Activated CD8-positive, alpha-beta memory T cell treated with anti-CD3 and anti-CD28 coated beads, Interleukin-2, amount 50 U/mL, for 1 hour (primary cell): ENCODE results near the gene TAF11.
"Not testable (repeated sequence)": the region's sequence is repeated elsewhere in the genome, so short reads cannot be mapped to it uniquely, and the experiment has no call there.

Source experiments
- DNase-seq: peaks from one replicate; pipeline ENCODE4 v3.0.0-alpha.2; 2020; ENCODE audit errors: extremely low read depth

Gene TAF11, protein sequence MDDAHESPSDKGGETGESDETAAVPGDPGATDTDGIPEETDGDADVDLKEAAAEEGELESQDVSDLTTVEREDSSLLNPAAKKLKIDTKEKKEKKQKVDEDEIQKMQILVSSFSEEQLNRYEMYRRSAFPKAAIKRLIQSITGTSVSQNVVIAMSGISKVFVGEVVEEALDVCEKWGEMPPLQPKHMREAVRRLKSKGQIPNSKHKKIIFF

DNA sequence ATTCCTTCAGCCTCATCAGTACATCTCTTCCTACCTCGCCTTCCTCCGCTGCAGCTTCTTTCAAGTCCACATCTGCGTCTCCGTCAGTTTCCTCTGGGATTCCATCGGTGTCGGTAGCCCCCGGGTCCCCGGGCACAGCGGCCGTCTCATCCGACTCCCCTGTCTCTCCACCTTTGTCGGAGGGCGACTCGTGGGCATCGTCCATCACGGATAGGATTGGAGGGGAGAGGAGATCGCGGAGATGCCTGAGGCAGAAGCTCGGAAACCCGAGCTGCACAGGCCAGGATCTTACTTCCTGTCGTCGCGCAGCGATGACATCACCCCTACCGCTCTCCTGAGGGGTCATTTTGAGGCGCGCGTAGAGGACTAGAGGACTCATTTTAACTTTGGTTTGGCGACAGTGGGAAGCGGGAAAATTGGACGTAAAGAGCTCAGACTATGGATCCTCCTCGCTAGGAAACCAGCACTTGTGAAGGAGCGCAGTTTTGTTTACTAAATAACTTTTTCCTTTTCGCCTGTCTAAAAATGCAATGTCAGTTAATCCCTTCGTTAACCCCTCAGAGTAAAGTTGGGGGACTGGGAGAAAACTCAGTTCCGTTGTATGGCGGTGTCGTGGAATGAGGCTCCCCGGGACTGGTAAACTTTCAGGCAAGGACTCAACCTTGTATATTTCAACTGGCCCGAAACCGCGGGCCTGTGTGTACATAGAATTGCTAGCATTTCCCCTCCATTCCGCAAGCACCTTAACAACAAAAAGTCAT, at the start of gene TAF11:
Gene TAF11, minus strand, starts transcription at position 290 of the 761 bp plus-strand sequence. Its CDS starts 85 bp downstream, at position 205.
- DNase-seq, result peak; percentile 75

DNA sequence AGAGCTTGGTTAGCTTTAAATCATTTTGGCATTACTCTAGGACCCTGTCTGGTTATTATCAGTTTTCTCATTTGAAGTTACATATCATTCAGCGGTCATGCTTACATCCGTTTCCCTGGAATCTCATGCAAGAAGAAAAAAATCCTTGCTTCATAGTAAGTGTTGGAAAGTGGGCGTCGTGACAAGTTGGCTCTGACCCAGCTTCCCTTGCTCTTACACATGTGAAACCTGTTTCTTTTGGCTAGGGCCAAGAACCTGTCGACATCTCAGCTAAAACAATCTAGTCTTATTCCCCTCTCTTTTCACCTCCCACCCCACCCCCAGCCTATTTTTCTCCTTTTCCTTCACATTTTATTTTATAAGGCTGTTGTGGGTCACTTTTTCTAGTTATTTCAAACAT, 46.7 kb upstream of the TAF11 start:
- DNase-seq, result no peak

DNA sequence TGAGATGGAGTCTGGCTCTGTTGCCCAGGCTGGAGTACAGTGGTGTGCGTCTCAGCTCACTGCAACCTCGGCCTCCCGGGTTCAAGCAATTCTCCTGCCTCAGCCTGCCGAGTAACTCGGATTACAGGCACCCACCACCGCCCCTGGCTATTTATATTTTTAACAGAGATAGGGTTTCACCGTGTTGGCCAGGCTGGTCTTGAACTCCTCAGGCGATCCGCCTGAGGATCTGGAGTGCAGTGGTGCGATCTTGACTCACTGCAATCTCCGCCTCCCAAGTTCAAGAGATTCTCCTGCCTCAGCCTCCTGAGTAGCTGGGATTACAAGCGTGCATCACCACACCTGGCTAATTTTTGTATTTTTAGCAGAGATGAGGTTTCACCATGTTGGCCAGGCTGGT, 44.4 kb upstream of the TAF11 start:
- DNase-seq, result not testable (repeated sequence)

DNA sequence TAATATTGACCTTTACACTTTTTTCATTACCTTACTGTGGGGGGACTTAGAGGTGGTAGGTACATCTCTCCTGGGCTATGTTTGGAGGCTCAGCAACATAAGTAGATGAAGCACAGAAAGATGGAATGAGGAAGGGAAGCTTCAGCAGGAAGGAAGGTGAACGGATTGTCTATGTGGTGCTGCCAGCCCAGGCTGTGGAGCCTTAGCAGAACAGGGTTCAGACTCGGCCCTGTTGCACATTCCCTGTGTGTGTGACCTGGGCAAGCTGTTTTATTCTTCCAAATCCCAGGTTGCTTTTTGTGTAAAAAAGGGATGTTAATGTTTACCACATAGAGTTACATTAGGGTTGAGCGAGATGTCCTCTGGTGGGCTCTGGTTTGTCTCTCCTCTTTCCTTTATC, 42.4 kb upstream of the TAF11 start:
- no peak for DNase-seq

DNA sequence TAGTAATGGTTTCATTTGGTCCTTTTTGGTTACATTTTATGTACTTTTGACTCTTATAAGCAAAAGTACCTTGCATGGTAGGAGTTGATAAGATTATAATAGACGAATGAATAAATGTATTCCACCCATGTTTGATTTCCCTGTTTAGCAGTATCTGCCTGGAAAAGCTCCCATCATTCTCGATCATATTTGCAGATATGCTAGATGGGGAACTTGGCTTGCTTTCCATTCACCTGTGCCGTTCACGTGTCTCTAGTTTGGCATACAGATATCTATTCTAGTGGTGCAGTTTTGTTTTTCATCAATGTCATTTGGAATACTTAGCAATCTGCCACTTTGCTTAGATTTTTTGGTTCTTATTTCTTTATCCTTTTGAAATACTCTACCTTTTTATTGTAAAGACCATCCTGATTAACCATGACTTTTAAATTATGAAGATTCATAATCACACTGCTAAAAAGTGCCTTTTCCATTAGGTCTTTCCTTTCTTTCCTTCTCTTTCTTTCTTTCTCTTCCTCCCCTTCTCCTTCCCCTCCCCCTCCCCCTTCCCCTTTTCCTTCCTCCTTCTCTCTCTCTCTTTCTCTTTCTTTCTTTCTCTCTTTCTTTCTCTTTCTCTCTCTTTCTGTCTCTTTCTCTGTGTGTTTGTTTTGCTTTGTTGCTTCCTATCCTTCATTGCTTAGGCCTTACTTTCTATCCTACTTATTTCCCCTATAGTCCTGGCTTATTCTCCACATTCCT, 41.6 kb upstream of the TAF11 start:
- no peak for DNase-seq

DNA sequence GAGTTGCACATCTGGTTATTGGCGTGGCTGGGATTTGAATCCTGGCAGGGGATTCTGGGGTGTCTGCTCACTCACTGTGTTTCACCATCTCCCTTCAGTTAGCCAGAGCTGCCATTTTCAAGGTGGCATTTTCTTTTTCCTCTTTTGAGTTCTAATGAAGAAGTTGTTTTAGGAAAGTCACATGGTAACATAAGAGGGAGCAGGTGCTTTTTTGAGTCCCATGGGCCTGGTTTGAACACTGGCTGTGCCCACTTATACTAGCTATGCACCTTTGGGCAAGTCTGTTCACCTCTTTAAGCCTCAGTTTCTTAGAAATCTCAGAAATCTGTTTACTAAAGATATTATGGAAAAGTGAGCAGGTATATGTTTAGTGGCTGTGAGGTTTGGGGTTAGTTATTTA, 40.9 kb upstream of the TAF11 start:
- DNase-seq, result no peak

DNA sequence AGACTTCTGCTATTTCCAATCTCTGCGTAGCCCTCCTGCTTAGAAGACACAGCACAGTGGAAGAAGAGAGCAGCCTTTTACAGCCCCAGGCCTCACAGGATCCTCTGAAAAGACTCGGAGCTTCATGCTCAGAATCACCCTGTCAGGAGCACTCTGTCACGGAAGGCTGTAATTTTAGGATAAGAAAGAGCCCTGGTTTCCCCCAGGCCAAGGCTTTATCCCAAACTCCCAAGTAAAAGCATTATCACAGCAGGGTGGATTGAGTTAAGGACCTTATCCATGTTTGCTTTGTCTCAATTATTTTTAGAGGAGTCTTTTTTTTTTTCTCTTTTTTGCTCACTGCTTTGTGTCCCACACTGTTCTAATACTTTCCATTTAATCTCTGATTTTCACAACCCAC, 40.4 kb upstream of the TAF11 start:
- no peak for DNase-seq

DNA sequence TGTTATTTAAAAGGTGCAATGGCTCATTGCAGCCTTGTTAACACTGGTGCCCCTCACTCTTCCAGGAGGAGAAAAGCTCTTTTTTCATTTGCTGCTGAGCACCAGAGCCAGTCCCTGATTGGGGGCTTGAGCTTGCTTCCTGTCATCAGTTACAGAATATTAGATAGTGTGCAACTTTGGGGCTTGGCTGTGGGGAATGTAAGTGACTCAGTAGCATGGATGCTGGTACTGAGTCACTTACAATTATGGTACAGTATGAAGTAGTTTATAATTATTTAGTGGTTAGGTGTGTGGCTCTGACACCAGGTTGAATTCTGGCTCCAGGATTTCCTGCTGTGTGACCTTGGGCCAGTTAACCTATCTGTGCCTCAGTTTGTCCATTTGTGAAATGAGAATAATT, 38.8 kb upstream of the TAF11 start:
- no peak for DNase-seq

DNA sequence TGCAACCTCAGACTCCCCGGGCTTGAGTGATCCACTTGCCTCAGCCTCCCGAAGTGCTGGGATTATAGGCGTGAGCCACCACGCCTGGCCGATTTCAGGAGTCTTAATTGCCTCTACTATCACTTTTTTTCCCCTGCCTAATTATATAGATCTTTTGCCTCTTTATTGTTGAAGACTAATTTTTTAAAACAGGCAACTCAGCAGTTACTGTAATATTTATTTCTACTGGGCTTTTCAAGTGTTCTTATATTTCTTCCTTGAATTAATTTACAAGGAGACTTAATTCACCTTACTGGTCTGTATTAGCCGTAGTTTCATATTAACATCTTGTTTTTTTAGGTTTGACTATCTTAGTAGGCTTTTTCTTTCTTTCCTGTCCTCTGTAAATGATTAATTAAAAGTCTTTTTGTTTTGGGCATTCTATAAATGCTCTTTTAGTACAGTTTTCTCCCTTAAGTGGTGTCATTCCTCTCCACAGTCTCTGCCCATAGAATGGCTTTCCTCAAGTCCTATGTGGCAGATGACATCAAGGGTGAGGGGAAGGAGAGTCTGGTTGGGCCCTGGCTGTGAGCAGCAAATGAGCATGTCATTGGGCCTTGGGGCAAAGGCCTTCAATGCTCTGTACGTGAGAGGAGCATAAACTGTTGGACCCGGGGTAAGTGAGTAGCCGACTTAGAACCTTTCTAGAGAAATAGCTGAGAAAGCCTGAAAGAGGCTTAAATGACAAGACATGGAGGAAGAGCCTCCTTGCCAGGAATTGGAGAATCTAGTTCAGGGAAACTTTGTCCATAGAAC, 37.2 kb upstream of the TAF11 start:
- DNase-seq, result no peak

DNA sequence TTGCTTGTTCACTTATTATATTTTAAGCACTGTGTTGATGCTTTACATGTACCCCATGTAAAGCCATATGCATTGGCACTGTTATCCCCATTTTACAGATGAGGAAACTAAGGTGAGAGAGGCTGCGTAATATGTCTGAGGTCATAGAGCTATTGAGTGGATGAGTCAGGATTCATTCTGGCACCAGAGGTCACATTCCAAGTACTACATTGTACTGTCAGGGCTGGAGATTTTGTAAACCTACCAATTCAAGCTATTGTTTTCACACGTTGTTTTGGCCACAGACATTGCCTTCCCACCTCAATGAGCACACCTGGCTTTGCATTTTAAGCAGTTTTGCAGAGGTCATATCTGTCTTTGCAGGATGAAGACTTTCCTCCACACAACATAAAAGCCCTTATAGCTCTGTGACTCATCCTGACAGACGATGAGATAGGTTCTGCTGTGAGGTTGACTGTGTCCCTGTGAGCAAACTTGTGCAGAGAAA, 34.4 kb upstream of the TAF11 start:
- DNase-seq, result no peak

DNA sequence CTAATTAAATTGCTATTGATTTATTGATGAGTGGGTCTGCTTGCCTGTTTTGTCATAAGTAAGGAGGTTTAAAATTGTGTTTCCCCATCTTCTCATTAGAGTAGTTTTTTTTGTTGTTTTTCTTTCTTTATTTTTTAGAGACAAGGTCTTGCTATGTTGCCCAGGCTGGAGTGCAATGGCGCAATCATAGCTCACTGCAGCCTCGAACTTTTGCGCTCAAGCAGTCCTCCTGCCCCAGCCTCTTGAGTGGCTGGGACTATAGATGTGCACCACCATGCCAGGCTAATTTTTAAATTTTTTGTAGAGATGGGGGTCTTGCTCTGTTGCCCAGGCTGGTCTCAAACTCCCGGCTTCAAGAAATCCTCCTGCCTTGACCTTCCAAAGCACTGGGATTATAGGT, 32.3 kb upstream of the TAF11 start:
- DNase-seq, result no peak

DNA sequence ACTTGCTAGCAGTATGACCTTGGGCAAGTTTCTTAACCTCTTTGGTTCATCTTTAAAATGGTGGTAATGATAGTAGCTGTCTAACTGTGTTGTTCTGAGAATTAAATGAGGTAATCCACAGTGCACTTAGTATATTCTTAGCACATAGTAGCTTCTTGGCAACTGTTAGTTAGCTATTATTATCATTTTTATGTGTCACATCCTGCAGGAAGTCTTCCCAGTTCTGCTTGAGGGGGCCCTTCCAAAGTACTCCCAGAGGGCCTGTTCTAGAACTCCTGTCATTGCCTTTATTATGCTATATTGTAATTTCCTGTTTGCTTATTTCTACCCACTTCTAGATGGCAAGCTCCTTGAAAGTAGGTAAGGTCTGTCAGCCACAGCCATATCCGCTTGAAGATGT, 31.8 kb upstream of the TAF11 start:
- no peak for DNase-seq

DNA sequence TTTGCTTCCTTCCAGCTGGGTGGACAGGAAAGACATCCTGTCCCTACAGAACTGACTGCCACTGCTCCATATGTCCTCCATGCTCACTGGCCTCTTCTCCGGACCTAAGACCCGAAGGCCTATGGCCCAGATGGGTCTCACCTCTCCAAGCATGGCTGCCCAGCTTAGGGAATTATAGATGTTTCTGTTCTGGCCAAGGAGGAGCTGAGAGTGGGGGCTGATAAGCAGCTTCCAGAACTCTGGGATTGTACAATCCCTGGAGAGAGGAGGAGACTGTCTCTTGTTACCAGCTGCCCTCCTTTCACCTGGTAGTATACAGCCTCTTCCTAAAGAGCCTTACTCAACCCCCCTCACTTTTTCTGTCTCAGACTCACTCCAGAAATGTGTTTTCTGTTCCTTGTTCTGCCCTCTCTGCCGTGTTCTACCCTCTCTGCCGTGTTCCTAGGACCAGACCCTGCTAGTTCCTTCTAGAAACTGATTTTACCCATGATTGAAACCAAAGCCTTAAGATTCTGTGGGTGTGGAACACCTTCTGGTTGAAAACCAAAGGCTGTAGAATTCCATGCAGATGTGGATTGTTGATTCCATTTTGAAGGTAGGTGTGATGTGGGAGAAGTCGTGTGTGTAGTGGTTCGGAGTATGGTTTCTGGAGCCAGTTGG, 29.9 kb upstream of the TAF11 start:
- no peak for DNase-seq

DNA sequence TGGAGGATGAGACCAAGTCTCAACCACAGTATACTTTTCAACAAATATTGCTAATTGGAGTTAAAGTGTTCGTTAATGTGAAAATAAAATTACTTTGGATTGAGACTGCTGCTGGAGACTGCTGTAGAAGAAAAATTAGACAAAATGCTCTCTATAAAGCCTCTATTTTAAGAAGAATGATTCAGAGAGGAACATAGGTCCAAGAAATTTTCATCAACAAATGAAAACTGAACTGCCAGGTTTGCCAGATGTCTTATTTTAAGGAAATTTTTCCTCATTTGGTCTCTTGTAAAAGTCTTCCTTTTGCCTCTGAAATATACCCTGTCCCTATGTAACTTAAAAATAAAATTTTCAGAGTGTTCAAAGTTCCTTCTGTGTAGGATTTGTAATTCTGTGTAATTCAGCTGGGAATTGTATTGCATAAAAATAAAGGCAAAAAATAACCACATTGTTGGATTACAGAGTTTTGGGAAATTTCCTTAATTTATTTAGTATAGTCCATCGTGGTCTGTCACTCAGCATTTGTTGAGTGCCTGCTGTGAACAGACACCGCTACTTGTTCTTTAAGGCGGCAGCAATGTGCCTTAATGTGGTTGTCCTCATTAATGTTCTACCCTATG, 28.6 kb upstream of the TAF11 start:
- DNase-seq, result no peak

DNA sequence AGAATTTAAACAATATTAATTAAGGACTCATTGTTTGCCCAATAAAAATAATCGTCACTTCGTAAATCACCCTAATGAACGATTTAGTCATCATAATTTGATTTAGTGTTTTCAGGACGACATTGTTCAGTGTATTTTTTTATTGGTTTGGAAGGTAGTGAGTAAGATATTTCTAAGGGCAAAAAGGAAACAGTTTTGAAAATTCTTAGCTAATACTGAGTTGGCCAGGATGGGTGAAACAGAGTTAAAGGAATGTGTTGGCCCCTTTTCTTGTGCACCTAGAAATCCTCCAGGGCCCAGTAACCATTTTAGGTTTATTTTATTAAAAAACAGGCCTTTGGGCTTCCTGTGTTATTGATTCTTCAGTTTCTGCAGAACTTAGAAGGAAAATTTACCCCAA, 26.5 kb upstream of the TAF11 start:
- no peak for DNase-seq

DNA sequence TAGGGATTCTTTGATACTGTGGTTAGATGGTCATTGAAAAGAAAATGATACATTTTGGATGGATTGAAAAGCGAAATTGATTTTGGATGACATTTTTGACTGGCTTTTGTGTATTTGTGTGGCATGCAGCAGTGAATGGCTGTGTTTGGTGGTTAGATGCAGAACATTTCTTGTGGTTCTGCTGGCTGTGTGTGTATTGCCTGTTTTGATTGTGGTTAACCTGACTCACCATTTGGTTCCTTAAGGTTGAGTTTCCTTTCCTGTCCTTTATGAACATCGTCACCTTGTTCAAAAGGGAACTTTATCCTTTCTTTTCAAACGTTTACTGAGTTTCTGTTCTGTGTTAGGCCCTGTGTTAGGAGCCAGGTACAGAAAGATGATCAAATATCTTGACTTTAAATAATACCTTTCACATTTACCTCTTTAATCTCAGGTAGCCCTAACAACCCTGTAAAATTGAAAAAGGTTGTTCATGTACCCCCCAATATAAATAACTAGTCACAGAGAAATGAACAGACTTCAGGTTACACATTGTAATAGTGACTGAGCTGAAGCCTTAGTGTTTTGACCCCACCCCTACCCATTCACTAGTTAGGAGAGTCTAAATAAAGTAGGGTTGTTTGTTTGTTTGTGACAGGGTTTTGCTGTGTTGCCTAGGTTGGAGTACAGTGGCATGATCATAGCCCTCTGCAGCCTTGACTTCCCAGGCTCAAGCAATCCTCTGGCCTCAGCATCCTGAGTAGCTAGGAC, 25.0 kb upstream of the TAF11 start:
- DNase-seq, result peak; percentile 20

DNA sequence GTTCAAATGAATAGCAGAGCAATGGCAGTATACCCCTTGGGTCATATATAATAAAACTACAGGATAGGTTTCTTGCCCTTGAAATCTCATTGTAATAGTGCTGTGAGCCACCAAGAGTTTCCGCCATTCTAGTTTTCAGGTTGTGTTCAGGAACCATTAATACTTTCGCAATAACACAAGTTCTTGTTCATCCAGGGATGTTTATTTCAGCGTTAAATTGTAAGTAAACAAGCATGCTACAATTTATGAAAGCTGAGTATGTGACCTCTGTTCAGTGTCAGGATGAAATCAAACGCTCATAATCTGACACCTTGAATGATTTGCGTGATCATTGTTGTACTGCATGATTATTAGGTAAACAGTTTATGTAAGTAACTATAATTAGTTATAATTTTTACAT, 24.0 kb upstream of the TAF11 start:
- DNase-seq, result no peak

DNA sequence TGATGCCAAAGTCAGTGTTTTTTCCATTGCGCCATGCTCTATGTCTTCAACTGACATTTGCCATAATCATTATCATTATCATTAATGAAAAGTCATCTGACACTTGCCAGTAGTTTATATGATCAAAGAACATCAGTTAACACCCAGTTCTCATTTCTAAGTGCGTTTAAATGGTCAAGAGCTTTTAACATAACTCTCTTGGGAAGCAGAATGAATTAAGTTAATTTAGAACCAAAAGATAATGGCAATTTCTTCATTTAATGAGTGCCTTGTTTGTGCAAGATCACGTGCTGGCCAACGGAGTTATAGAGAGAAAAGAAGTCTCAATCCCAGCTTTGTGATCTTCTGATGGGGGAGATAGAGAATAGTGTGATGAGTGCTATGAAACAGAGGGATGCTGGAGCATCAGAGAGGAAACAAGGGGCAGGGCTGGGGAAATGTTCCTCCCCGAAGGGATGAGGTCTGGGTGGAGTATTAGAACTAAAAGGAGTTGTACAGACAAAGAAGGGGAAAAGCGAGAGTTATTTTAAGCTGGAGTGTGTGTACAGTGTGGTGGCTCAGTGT, 21.6 kb upstream of the TAF11 start:
- no peak for DNase-seq

DNA sequence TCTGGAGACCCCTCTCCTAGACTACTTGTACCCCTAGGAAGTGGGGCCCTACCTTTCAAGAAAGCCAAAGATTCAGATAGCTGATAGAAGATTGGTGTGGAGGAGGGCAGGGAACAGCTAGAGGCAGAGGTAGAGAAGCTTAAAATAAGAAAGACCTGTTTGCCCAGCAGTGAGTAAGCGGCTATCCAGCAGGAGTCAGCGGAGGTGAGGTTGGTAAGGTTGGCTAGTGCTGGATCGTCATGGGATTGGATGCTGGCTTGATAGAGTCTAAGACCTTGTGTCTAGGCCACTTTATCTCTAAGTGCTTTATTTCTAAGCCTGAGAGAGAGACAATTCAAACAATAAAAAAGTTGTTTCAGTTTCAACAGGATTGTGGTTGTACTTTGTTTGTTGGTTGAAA, 20.4 kb upstream of the TAF11 start:
- DNase-seq, result no peak

DNA sequence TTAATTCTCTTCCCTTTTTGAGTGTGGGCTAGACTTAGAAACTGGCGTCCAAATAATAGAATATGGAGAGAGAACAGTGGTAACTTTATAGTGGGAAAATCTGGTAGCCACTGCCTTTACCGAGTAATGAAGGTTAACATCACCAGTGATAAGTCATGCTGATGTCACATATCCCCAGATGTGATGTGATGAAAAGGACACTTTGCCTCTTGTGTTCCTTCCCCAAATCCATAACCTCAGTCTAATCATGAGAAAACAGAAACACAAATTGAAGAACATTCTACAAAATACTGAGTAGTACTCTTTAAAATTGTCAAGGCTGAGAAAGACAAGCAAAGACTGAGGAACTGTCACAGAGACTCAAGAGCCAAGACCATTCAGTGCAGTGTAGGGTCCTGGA, 19.0 kb upstream of the TAF11 start:
- no peak for DNase-seq
